Neural cell (in vitro differentiated cells): ENCODE data around the gene USP38. TPM values are rescaled to one million over a fixed set of nuclear protein-coding genes. Genes with fewer than 3 reads are reported as not detected.
A peak's percentile ranks its signal among the peaks of the same experiment; 100 is the strongest.

ENCODE experiments used
- H2AFZ ChIP-seq: fragments of 200-600, 300-800 bp; sonication (generic), shearing (Covaris generic); 2 replicates; pipeline ENCODE4 v1.6.0; 2014; ENCODE audit warnings: low read depth, mild to moderate bottlenecking, antibody characterized with exemption, low read length, moderate library complexity
- H3F3A ChIP-seq: fragments of 200-600 bp; shearing (Covaris generic); 2 replicates; pipeline ENCODE4 v1.6.1; 2016; ENCODE audit warnings: mild to moderate bottlenecking, moderate library complexity, mixed read lengths, antibody characterized with exemption, low read length; ENCODE audit not compliant: insufficient read depth, poor library complexity, severe bottlenecking
- H3K27ac ChIP-seq: fragments of 200-600, 300-800 bp; sonication (generic), shearing (Covaris generic); 2 replicates; pipeline ENCODE4 v1.5.1; 2014; ENCODE audit warnings: mild to moderate bottlenecking, low read length, moderate library complexity
- H3K27me3 ChIP-seq: fragments of 300-800, 200-600 bp; sonication (generic), shearing (Covaris generic); 2 replicates; pipeline ENCODE4 v1.6.0; 2014; ENCODE audit warnings: mild to moderate bottlenecking, low read depth, low read length, moderate library complexity; ENCODE audit not compliant: insufficient read depth
- H3K36me3 ChIP-seq: fragments of 300-800, 200-600 bp; sonication (generic), shearing (Covaris generic); 2 replicates; pipeline ENCODE4 v1.5.1; 2014; ENCODE audit warnings: mild to moderate bottlenecking, antibody characterized with exemption, low read length, moderate library complexity; ENCODE audit not compliant: insufficient read depth
- H3K4me2 ChIP-seq: fragments of 300-800, 200-600 bp; sonication (generic), shearing (Covaris generic); 2 replicates; pipeline ENCODE4 v1.6.0; 2014; ENCODE audit warnings: mild to moderate bottlenecking, low read length
- H3K4me3 ChIP-seq: fragments of 300-800, 200-600 bp; sonication (generic), shearing (Covaris generic); 2 replicates; pipeline ENCODE4 v1.5.1; 2014; ENCODE audit warnings: mild to moderate bottlenecking, low read length, moderate library complexity
- H3K79me2 ChIP-seq: fragments of 200-600 bp; shearing (Covaris generic); replicated peaks from 2 replicates; pipeline ENCODE4 v1.6.0; 2014; ENCODE audit warnings: mild to moderate bottlenecking, low read length, moderate library complexity; ENCODE audit not compliant: insufficient read depth
- H3K9ac ChIP-seq: fragments of 300-800, 200-600 bp; sonication (generic), shearing (Covaris generic); 2 replicates; pipeline ENCODE4 v1.6.1; 2016; ENCODE audit warnings: mild to moderate bottlenecking, low read length, mixed read lengths
- H3K9me2 ChIP-seq: fragments of 200-600 bp; shearing (Covaris generic); 2 replicates; pipeline ENCODE4 v1.6.1; 2016; ENCODE audit warnings: mild to moderate bottlenecking, low read length, mixed read lengths; ENCODE audit not compliant: insufficient read depth
- H3K9me3 ChIP-seq: fragments of 200-600, 300-800 bp; sonication (generic), shearing (Covaris generic); 2 replicates; pipeline ENCODE4 v1.6.1; 2016; ENCODE audit warnings: mild to moderate bottlenecking, mixed run types, low read length, moderate library complexity, mixed read lengths
- H4K20me1 ChIP-seq: fragments of 200-600 bp; shearing (Covaris generic); 2 replicates; pipeline ENCODE4 v1.6.1; 2016; ENCODE audit warnings: mild to moderate bottlenecking, mixed run types; ENCODE audit not compliant: insufficient read depth
- CTCF ChIP-seq: fragments of 450-650 bp; IDR thresholded peaks from 2 replicates; pipeline ENCODE4 v1.5.1; 2014; ENCODE audit warnings: antibody characterized with exemption, mild to moderate bottlenecking, moderate library complexity; ENCODE audit not compliant: poor library complexity, severe bottlenecking
- EP300 ChIP-seq: fragments of 450-650 bp; conservative IDR thresholded peaks from 2 replicates; pipeline ENCODE4 v1.6.1; 2014; ENCODE audit warnings: antibody characterized with exemption, mild to moderate bottlenecking, moderate library complexity; ENCODE audit not compliant: poor library complexity, severe bottlenecking
- EZH2 ChIP-seq: fragments of 200-600, 300-800 bp; shearing (Covaris generic), sonication (generic); IDR thresholded peaks from 2 replicates; pipeline ENCODE4 v1.6.1; 2014; ENCODE audit warnings: antibody characterized with exemption, low read length, borderline replicate concordance, mild to moderate bottlenecking; ENCODE audit not compliant: insufficient read depth, poor library complexity, severe bottlenecking
- MXI1 ChIP-seq: fragments of 450-650 bp; conservative IDR thresholded peaks from 2 replicates; pipeline ENCODE4 v1.6.1; 2014; ENCODE audit warnings: antibody characterized with exemption, mild to moderate bottlenecking; ENCODE audit not compliant: poor library complexity, severe bottlenecking
- POLR2AphosphoS5 ChIP-seq: IDR thresholded peaks from 2 replicates; pipeline ENCODE4 v1.6.1; 2012
- RAD21 ChIP-seq: fragments of 450-650 bp; conservative IDR thresholded peaks from 2 replicates; pipeline ENCODE4 v1.6.1; 2014; ENCODE audit warnings: antibody characterized with exemption, mild to moderate bottlenecking, moderate library complexity
- REST ChIP-seq: IDR thresholded peaks from 2 replicates; pipeline ENCODE4 v1.6.1; 2012; ENCODE audit warnings: borderline replicate concordance
- SMC3 ChIP-seq: fragments of 450-650 bp; conservative IDR thresholded peaks from 2 replicates; pipeline ENCODE4 v1.6.1; 2014; ENCODE audit warnings: antibody characterized with exemption, mild to moderate bottlenecking, moderate library complexity; ENCODE audit not compliant: poor library complexity
- TAF1 ChIP-seq: IDR thresholded peaks from 2 replicates; pipeline ENCODE4 v1.6.1; 2012; ENCODE audit warnings: low read depth
- polyA plus RNA-seq: library from polyadenylated mRNA; depleted of rRNA; stranded (reverse); fragments of >200 nt; gene quantifications from 2 replicates; pipeline ENCODE4 v1.2.3, GENCODE V29; 2014

The USP38 gene
- polyA plus RNA-seq, 1 donor from 2014 or later = 9.5 TPM

- Histone ChIP-seq H3K9me3 (no peaks in the 10 kb centered on the region), H3K27me3 (no peaks in the 10 kb centered on the region), H3K27ac (peak overlapping the region; percentile 87), H3K9me2 (no peaks in the 10 kb centered on the region), H3F3A (no peaks in the 10 kb centered on the region), H3K36me3 (no peaks in the 10 kb centered on the region), H4K20me1 (peaks cover 6% of the 10 kb centered on the region), H3K79me2 (peaks cover 39% of the 10 kb centered on the region), H3K9ac (peak overlapping the region; percentile 70), H2AFZ (peak overlapping the region; percentile 51), H3K4me2 (peak overlapping the region; percentile 66), H3K4me3 (peak overlapping the region; percentile 89)
- TF ChIP-seq RAD21 (no peak), EZH2 (no peak), SMC3 (no peak), TAF1 (no peak), REST (no peak), MXI1 (no peak), CTCF (no peak), POLR2AphosphoS5 (no peak), EP300 (no peak)
Measured at GRCh38 chr4:143183513-143184216, 1.1 kb upstream of the USP38 start.

GRCh38 chr4:143184217-143184502, 557 bp upstream of the USP38 start:
- Histone ChIP-seq H3K27ac (peak overlapping the region; percentile 87), H4K20me1 (peaks cover 6% of the 10 kb centered on the region), H3K79me2 (peaks cover 44% of the 10 kb centered on the region), H3K4me2 (peak overlapping the region; percentile 66), H3K36me3 (no peaks in the 10 kb centered on the region), H3K9me3 (no peaks in the 10 kb centered on the region), H3F3A (no peaks in the 10 kb centered on the region), H3K9ac (peak overlapping the region; percentile 70), H3K4me3 (peak overlapping the region; percentile 89), H2AFZ (peak overlapping the region; percentile 51), H3K9me2 (no peaks in the 10 kb centered on the region), H3K27me3 (no peaks in the 10 kb centered on the region)
- TF ChIP-seq RAD21 (peak; percentile 48), REST (no peak), CTCF (no peak), TAF1 (no peak), MXI1 (peak; percentile 7), POLR2AphosphoS5 (no peak), EP300 (no peak), SMC3 (no peak), EZH2 (no peak)
